ENCODE measurements around the gene DGCR2.

DNA sequence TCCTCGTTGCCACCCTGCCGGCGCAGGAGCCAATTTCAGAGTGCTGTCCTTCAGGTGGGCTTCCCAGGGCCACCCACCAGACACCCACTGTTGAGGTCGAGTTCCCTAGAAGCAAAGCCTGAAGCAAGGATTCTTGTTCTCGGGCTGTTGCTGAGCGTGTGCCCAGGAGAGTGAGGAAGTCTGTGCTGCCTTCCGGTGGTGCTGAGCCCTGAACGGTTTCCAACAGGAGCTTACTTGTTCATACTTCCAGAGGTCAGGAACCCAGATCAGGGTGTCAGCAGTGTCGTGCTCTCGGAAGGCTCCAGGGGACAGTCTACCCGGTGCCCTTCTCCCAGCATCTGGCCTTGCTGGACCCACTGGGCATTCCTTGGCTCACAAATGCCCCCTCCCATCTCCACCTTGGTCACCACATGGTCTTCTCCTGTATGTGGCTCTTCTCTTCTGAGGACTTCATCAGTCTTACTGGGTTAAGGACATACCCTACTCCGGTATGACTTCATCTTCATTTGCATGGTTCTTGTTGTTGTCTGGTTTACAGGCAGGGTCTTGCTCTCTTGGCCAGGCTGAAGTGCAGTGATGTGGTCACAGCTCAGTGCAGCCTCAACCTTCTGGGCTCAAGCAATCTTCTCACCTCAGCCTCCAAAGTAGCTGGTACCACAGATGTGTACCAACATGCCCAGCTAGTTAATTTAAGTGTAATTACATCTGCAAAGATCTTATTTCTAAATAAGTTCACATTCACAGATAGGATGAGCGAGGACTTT, 45.1 kb upstream of the DGCR2 start:
- TF ChIP-seq, protein P1, sequence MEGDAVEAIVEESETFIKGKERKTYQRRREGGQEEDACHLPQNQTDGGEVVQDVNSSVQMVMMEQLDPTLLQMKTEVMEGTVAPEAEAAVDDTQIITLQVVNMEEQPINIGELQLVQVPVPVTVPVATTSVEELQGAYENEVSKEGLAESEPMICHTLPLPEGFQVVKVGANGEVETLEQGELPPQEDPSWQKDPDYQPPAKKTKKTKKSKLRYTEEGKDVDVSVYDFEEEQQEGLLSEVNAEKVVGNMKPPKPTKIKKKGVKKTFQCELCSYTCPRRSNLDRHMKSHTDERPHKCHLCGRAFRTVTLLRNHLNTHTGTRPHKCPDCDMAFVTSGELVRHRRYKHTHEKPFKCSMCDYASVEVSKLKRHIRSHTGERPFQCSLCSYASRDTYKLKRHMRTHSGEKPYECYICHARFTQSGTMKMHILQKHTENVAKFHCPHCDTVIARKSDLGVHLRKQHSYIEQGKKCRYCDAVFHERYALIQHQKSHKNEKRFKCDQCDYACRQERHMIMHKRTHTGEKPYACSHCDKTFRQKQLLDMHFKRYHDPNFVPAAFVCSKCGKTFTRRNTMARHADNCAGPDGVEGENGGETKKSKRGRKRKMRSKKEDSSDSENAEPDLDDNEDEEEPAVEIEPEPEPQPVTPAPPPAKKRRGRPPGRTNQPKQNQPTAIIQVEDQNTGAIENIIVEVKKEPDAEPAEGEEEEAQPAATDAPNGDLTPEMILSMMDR (IDR thresholded peaks at IDR 0.05) = no peak
- no peak for TF ChIP-seq POLR2A (IDR thresholded peaks at IDR 0.05)

All from adrenal gland (tissue), 5 donors.